ENCODE measurements around the gene OR4X1. TPM values are rescaled to one million over a fixed set of nuclear protein-coding genes. Genes with fewer than 3 reads are reported as not detected.

Gene OR4X1
- total and polyA plus RNA-seq, 2 donors (not counting 3 experiments of a cell fraction or from before 2014, with no cell fraction given): not detected

DNA sequence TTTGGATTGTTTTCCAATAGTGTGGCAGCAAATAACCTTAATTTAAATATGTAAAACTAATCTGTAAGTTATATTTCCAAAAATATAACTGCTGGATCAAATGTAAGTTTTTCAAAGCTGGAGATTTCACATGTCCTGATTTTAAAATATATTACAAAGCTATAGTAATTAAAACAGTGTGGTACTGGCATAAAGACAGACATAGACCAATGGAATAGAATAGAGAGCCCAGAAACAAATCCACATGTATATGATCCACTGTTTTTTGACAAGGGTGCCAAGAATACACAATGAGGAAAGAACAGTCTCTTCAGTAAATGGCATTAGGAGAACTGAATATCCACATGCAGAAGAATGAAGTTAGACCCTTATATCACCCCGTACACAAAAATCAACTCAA lies 14.8 kb upstream of the OR4X1 start:
- no peak overlapping the region for H3K9ac ChIP-seq (replicated peaks; ENCODE audit: extremely low read depth, insufficient read depth, low read length)
- POLR2A ChIA-PET: no interaction called here
- TF ChIP-seq, protein P1, sequence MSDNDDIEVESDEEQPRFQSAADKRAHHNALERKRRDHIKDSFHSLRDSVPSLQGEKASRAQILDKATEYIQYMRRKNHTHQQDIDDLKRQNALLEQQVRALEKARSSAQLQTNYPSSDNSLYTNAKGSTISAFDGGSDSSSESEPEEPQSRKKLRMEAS (IDR thresholded peaks at IDR 0.05; ENCODE audit: insufficient read depth, insufficient read length): no peak
- TF ChIP-seq FOS (IDR thresholded peaks at IDR 0.05; ENCODE audit: borderline replicate concordance, insufficient read depth, low read length) (no peak), JUN (IDR thresholded peaks at IDR 0.05; ENCODE audit: borderline replicate concordance, insufficient read depth, insufficient read length, low read depth) (no peak), GATA2 (IDR thresholded peaks at IDR 0.05; ENCODE audit: insufficient read depth, insufficient read length, low read depth, low read length) (no peak), MYC (IDR thresholded peaks at IDR 0.05; ENCODE audit: low read depth, low read length) (no peak), POLR2A (IDR thresholded peaks at IDR 0.05; ENCODE audit: low read depth, low read length) (no peak), EZH2 (IDR thresholded peaks at IDR 0.05; ENCODE audit: borderline replicate concordance, low read depth, low read length, severe bottlenecking) (no peak), POLR2AphosphoS5 (IDR thresholded peaks at IDR 0.05; ENCODE audit: insufficient read depth, low read depth, low read length) (no peak)
- TF ChIP-seq, protein P2, sequence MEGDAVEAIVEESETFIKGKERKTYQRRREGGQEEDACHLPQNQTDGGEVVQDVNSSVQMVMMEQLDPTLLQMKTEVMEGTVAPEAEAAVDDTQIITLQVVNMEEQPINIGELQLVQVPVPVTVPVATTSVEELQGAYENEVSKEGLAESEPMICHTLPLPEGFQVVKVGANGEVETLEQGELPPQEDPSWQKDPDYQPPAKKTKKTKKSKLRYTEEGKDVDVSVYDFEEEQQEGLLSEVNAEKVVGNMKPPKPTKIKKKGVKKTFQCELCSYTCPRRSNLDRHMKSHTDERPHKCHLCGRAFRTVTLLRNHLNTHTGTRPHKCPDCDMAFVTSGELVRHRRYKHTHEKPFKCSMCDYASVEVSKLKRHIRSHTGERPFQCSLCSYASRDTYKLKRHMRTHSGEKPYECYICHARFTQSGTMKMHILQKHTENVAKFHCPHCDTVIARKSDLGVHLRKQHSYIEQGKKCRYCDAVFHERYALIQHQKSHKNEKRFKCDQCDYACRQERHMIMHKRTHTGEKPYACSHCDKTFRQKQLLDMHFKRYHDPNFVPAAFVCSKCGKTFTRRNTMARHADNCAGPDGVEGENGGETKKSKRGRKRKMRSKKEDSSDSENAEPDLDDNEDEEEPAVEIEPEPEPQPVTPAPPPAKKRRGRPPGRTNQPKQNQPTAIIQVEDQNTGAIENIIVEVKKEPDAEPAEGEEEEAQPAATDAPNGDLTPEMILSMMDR (IDR thresholded peaks at IDR 0.05; ENCODE audit: extremely low read depth in 1 of 2, insufficient read depth in 1 of 2, low read depth in 1 of 2, low read length in 2 of 2): no peak
- BruUV-seq (replicated peaks): no TSS peak
- no peaks in the 10 kb centered on the region for H3K79me2 ChIP-seq (ENCODE audit: control insufficient read depth, insufficient read depth, low read length)
- FAIRE-seq (no peak), DNase-seq (ENCODE audit: low read depth, low spot score) (no peak)
- CTCF ChIA-PET: no interaction called here
- H3K4me3 ChIP-seq (replicated peaks in 1 of 3; ENCODE audit: insufficient read depth in 1 of 3, low read depth in 1 of 3, low read length in 3 of 3): no peak overlapping the region
- H3K9me1 ChIP-seq (replicated peaks; ENCODE audit: control insufficient read depth, extremely low read depth, insufficient read depth, low read length): no peaks in the 10 kb centered on the region
- H3K27me3 ChIP-seq (ENCODE audit: control insufficient read depth in 2 of 2, insufficient read depth in 2 of 2, low read length in 2 of 2): no peaks in the 10 kb centered on the region
- H3K4me1 ChIP-seq (ENCODE audit: control insufficient read depth, extremely low read depth, insufficient read depth, low read length): no peaks in the 10 kb centered on the region
- intact Hi-C loops (cut with micrococcal nuclease) (no loop called here), dilution Hi-C loops (cut with MboI; ENCODE audit: extremely low pct_ligation_motif_present, low sequenced_read_pairs) (no loop called here)
- no peak overlapping the region for H3K27ac ChIP-seq (ENCODE audit: insufficient read depth, low read depth, low read length)
- no peak overlapping the region for H2AFZ ChIP-seq (ENCODE audit: low read depth, low read length)
- H3K4me2 ChIP-seq (ENCODE audit: insufficient read depth, low read length): no peak overlapping the region
- H4K20me1 ChIP-seq (replicated peaks; ENCODE audit: control insufficient read depth, extremely low read depth, insufficient read depth, low read length): no peaks in the 10 kb centered on the region
- H3K9me3 ChIP-seq (replicated peaks; ENCODE audit: control insufficient read depth, insufficient read depth, low read length): no peaks in the 10 kb centered on the region
- H3K36me3 ChIP-seq (ENCODE audit: control insufficient read depth in 2 of 2, extremely low read depth in 1 of 2, insufficient read depth in 2 of 2, low read length in 2 of 2): no peaks in the 10 kb centered on the region

Measured in endothelial cell of umbilical vein (primary cell).